GM12878 (cell line): ENCODE data around the gene HHAT. TPM values are rescaled to one million over a fixed set of nuclear protein-coding genes. Genes with fewer than 3 reads are reported as not detected.

Experiments
- ATF7 ChIP-seq: fragments of 450-650 bp; IDR thresholded peaks from 2 replicates; pipeline ENCODE4 v1.6.1; 2016; ENCODE audit warnings: low read depth, mild to moderate bottlenecking
- BCLAF1 ChIP-seq: fragments of 450-650 bp; IDR thresholded peaks from 2 replicates; pipeline ENCODE4 v1.6.1; 2017; ENCODE audit warnings: antibody characterized with exemption, mild to moderate bottlenecking, moderate library complexity
- CBX3 ChIP-seq: fragments of 200-600 bp; sonication (generic); IDR thresholded peaks from 2 replicates; pipeline ENCODE4 v1.6.1; 2016; ENCODE audit warnings: low read depth, borderline replicate concordance
- EP300 ChIP-seq, 2 experiments: fragments of 150-350 bp in 1 of 2; IDR thresholded peaks; 2 replicates each; pipeline ENCODE4 v1.6.1; 2011 to 2012; ENCODE audit warnings: low read depth in 2 of 2, low read length in 2 of 2, borderline replicate concordance in 1 of 2, improper control_type of control experiment in 1 of 2, inconsistent platforms in 1 of 2; ENCODE audit not compliant: control insufficient read depth in 1 of 2
- HDGF ChIP-seq: fragments of 450-650 bp; IDR thresholded peaks from 2 replicates; pipeline ENCODE4 v1.6.1; 2016; ENCODE audit warnings: antibody characterized with exemption
- KAT2A ChIP-seq: conservative IDR thresholded peaks from 2 replicates; pipeline ENCODE4 v1.6.1; 2011; ENCODE audit warnings: low read depth, low read length; ENCODE audit not compliant: control insufficient read depth
- KLF5 ChIP-seq: fragments of 450-650 bp; IDR thresholded peaks from 2 replicates; pipeline ENCODE4 v1.6.1; 2014; ENCODE audit warnings: mild to moderate bottlenecking; ENCODE audit not compliant: partially characterized antibody
- MEF2B ChIP-seq: fragments of 450-650 bp; IDR thresholded peaks from 2 replicates; pipeline ENCODE4 v1.6.1; 2018; ENCODE audit warnings: mild to moderate bottlenecking, moderate library complexity; ENCODE audit not compliant: partially characterized antibody, poor library complexity, severe bottlenecking
- MTA2 ChIP-seq: fragments of 450-650 bp; IDR thresholded peaks from 2 replicates; pipeline ENCODE4 v1.6.1; 2016; ENCODE audit warnings: low read depth, mild to moderate bottlenecking, moderate library complexity
- NR2C1 ChIP-seq: fragments of 450-650 bp; IDR thresholded peaks from 2 replicates; pipeline ENCODE4 v1.6.1; 2017; ENCODE audit warnings: antibody characterized with exemption, mild to moderate bottlenecking, moderate library complexity
- PBX3 ChIP-seq: IDR thresholded peaks from 2 replicates; pipeline ENCODE4 v1.6.1; 2011; ENCODE audit warnings: mild to moderate bottlenecking, low read depth, low read length, moderate library complexity; ENCODE audit not compliant: insufficient replicate concordance
- PRDM15 ChIP-seq: fragments of 450-650 bp; formaldehyde crosslinking; IDR thresholded peaks from 2 replicates; pipeline ENCODE4 v1.4.0; 2020; ENCODE audit warnings: mild to moderate bottlenecking, moderate library complexity
- TCF12 ChIP-seq: IDR thresholded peaks from 2 replicates; pipeline ENCODE4 v1.6.1; 2011; ENCODE audit warnings: low read depth, mild to moderate bottlenecking, low read length
- polyA plus RNA-seq, 11 experiments: library from polyadenylated mRNA; depleted of rRNA in 4 of 11; unstranded in 6 of 11; stranded (reverse) in 5 of 11; fragments of >200 nt; fragmentation: Nextera tagmentation in 4 of 11; fragmentation: Illumina TruSeq in 1 of 11; extraction: Ambion mirVana in 4 of 11; extraction: Trizol in 1 of 11; gene quantifications; 1 replicate in 1 of 11; 2 replicates in 10 of 11; pipeline versions ENCODE4 v1.2.1 to v1.2.3, GENCODE V29; 2011 to 2016; ENCODE audit warnings: inconsistent platforms in 2 of 11, missing spikeins in 2 of 11, low read depth in 1 of 11
- total RNA-seq, 4 experiments: library from RNA; depleted of rRNA in 3 of 4; stranded (reverse); fragments of >200 nt in 3 of 4; fragmentation: Illumina TruSeq in 1 of 4; extraction: Trizol in 1 of 4; gene quantifications; 2 replicates each; pipeline versions ENCODE4 v1.2.1 to v1.2.3, GENCODE V29; 2013 to 2021
- TF ChIP-seq, protein P1 (sequence below): fragments of 450-650 bp; IDR thresholded peaks from 2 replicates; pipeline ENCODE4 v1.6.1; 2017; ENCODE audit warnings: mild to moderate bottlenecking, moderate library complexity
- TF ChIP-seq, protein P2 (sequence below): fragments of 450-650 bp; IDR thresholded peaks from 2 replicates; pipeline ENCODE4 v1.6.1; 2016; ENCODE audit warnings: mild to moderate bottlenecking

HHAT gene
- total and polyA plus RNA-seq, 10 of the 15 experiments (the other 5 are each of a cell fraction or from before 2014, with no cell fraction given) = 1.2 to 37.6 (median 2.6) TPM

- TF ChIP-seq PRDM15 = no peak
- TF ChIP-seq MEF2B = peak; percentile 89
- TF ChIP-seq CBX3 = no peak
- peak; percentile 99 for TF ChIP-seq MTA2
- TF ChIP-seq ATF7 = peak; percentile 95
- TF ChIP-seq KLF5 = no peak
- TF ChIP-seq HDGF = peak; percentile 69; the same call in 1 of the 2 replicates
- TF ChIP-seq TCF12 = peak; percentile 85
- no peak for TF ChIP-seq KAT2A
- 0 out of 2 replicates have a peak, but pooled peaks have one; percentile 14 for TF ChIP-seq NR2C1
- peak; percentile 93 for TF ChIP-seq PBX3
- TF ChIP-seq EP300 (IDR thresholded peaks at IDR 0.05; ENCODE audit: borderline replicate concordance in 1 of 2, control insufficient read depth in 1 of 2, low read depth in 2 of 2, low read length in 2 of 2) = peak; percentile 85 to 87; a peak in 3 of 4 replicates
- no peak for TF ChIP-seq BCLAF1
- TF ChIP-seq, protein P1, sequence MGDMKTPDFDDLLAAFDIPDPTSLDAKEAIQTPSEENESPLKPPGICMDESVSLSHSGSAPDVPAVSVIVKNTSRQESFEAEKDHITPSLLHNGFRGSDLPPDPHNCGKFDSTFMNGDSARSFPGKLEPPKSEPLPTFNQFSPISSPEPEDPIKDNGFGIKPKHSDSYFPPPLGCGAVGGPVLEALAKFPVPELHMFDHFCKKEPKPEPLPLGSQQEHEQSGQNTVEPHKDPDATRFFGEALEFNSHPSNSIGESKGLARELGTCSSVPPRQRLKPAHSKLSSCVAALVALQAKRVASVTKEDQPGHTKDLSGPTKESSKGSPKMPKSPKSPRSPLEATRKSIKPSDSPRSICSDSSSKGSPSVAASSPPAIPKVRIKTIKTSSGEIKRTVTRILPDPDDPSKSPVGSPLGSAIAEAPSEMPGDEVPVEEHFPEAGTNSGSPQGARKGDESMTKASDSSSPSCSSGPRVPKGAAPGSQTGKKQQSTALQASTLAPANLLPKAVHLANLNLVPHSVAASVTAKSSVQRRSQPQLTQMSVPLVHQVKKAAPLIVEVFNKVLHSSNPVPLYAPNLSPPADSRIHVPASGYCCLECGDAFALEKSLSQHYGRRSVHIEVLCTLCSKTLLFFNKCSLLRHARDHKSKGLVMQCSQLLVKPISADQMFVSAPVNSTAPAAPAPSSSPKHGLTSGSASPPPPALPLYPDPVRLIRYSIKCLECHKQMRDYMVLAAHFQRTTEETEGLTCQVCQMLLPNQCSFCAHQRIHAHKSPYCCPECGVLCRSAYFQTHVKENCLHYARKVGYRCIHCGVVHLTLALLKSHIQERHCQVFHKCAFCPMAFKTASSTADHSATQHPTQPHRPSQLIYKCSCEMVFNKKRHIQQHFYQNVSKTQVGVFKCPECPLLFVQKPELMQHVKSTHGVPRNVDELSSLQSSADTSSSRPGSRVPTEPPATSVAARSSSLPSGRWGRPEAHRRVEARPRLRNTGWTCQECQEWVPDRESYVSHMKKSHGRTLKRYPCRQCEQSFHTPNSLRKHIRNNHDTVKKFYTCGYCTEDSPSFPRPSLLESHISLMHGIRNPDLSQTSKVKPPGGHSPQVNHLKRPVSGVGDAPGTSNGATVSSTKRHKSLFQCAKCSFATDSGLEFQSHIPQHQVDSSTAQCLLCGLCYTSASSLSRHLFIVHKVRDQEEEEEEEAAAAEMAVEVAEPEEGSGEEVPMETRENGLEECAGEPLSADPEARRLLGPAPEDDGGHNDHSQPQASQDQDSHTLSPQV = peak; percentile 74; the same call in 1 of the 2 replicates
- TF ChIP-seq, protein P2, sequence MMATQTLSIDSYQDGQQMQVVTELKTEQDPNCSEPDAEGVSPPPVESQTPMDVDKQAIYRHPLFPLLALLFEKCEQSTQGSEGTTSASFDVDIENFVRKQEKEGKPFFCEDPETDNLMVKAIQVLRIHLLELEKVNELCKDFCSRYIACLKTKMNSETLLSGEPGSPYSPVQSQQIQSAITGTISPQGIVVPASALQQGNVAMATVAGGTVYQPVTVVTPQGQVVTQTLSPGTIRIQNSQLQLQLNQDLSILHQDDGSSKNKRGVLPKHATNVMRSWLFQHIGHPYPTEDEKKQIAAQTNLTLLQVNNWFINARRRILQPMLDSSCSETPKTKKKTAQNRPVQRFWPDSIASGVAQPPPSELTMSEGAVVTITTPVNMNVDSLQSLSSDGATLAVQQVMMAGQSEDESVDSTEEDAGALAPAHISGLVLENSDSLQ = peak; percentile 98
Observed at GRCh38 chr1:210394281-210394821, 65.6 kb downstream of the HHAT start (continued).
